Jurkat, Clone E6-1 (cell line): ENCODE results near the gene LOXL3.
"Not testable (repeated sequence)": the region's sequence is repeated elsewhere in the genome, so short reads cannot be mapped to it uniquely, and the experiment has no call there.

ENCODE experiments used
- DNase-seq: peaks from one replicate; pipeline ENCODE4 v3.0.0-alpha.2; 2011; ENCODE audit warnings: low read depth, low spot score
- H3K4me3 ChIP-seq: 2 replicates; pipeline ENCODE4 v1.5.1; 2011; ENCODE audit warnings: mild to moderate bottlenecking, low read length, control low read depth, moderate library complexity

Gene LOXL3

DNA sequence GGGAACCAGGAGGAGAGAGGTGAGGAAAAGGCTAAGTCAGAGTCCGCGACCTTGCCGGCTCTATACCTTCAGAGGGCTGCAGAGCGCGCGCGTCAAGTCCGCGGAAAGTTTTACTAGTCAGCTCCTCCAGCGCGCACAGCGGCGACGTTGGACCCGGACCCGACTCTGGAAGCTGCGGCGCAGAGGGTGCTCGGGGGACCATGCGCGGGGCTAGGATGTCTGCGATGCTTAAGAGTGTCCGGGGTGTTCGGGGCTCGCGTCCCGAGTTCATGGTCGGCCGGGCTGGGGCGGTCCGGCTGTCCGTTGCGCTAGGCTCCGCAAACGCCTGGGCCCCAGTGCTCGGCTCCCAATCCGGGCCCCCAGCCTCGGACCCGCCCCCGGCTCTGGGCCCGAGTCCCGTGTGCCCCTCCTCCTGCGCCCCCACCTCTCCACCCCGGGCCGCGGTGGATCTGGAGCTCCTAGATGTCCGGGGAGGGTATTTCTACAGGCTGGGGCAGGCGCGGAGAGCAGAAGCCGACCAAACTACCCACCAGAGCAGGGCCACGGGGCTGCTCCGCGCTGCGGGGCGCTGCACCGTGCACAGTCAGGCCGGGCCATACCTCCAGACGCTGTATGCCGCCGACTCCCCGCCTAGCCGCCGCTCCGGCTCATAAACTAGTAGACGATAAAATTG, 54.3 kb downstream of the LOXL3 start, which contains the start of gene LBX2:
Gene LBX2 (minus strand): TSS at position 337 of the 673 bp plus-strand sequence. CDS start 66 bp downstream, at position 271.
- no peak within 1 kb of the TSS for H3K4me3 ChIP-seq
- DNase-seq: no peak

DNA sequence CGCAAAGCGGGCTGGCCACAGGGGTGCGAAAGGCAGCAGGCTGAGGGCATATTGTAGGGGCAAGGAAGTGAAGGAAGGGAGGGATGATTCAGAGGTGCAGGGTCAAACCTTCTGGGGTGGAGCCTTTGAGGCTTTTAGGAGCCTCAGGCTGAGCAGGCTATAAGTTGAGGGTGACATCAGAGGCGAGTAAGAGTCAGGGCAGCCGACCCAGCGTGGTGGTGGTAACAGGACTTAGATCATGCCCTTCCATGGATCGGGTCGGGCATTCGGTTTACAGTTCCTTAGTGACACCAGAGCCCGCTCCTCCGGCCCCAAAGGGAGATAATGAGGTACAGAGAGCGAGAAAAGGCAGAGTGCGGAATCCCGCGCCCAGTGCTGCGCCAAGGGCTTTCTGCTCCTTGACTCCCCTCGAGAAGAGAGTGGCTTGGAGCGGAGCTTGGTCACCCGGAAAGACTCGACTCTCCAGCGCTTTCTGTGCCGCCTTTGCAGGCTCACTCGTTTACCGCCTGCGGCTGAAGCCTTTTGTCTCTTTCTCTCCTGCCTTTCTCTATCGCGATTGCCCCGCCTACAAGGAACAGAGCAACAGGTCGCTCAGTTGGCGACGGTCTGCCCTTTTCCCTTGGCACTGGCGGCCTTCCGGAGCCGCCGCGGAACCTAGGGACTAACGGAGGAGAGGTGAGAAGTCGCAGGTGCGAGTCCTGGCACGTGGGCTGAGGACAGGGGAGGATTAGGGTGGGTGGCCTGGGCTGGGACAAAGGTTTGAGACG, 55.1 kb downstream of the LOXL3 start:
- DNase-seq: no peak
- H3K4me3 ChIP-seq: no peak overlapping the region

DNA sequence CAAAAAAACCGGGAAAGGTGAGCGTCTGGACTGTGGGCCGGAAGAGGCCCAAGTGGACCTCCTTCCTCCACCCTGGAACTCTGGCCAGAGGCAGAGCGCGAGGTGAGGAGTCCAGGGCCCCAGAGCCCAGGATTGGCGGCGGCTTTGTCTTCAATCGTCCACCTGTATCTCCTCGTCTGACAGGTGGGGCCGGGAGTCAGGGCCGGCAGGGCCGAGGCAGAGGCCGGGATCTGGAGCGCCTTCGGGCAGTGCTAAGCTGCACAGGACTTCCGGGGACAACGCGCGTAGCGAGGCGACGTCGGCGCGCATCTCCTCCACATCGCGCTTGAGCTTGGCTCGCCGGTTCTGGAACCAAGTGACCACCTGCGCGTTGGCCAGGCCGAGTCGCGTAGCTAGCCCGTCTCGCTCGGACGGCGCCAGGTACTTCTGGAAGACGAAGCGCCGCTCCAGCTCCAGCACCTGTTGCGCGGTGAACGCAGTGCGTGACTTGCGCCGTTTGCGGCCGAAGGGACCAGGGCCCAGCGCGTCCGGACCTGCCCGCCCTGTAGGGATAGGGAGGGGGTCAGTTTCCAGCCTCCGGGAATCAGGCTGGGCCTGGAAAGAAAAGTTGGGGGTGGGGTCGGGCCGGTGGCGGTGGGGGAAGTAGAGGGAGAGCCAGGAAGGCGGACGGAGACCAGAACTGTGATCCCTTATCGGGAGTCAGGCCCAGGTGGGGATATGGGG, 55.8 kb downstream of the LOXL3 start:
- DNase-seq: no peak
- H3K4me3 ChIP-seq: no peak overlapping the region

DNA sequence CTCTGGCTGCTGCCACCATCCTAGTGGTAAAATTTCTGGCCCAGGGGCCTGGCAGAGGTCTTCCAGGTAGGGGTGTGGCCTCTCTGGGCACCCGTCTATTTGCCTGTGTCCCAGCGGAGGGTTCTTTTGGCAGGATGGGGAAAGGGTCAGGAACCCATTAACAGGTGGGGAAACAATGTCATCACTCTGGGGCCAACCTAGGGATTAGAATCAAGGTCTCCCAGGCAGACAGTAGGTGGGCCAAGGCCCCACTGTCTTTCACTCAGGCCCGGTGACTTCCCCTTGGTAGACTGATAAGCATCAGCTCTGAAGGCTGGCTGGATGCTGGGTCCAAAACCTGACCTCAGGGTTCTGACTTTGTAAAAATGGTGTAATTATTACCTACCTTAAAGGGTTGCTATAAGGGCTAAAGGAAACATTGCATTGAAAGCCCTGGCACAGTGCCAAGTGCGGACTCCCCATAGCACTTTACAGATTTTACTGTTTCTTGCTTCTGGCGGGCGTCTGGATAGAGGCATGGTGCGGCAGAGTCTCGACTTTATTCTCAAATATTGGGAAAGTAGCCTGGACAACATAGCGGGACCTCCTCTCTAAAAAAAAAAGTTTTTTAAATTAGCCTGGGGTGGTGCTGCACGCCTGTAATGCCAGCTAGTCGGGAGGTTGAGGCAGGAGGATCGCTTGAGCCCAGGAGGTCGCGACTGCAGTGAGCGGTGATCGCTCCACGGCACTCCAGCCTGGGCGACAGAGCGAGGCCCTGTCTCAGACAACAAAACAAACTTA, 56.6 kb downstream of the LOXL3 start:
- DNase-seq: no peak
- H3K4me3 ChIP-seq: no peak overlapping the region

DNA sequence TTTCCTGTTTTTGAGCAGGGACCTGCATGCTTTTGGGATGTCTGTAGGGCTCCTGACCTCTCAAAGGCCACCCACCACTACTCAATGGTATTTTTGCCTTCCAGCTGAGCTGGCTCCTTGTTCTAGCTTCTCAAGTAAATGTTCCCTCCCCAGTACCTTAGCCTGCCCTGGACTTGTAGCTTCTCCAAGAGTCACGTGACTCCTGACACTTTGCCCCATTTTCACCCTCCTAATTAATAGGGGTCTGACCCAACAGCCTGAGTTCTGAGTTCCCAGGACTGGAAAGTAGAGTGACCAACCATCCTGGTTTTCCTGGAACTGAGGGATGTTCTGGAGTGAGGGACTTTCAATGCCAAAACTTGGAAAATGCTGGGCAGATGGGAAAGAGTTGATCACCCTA, 58.3 kb downstream of the LOXL3 start:
- H3K4me3 ChIP-seq: no peak overlapping the region
- no peak for DNase-seq

DNA sequence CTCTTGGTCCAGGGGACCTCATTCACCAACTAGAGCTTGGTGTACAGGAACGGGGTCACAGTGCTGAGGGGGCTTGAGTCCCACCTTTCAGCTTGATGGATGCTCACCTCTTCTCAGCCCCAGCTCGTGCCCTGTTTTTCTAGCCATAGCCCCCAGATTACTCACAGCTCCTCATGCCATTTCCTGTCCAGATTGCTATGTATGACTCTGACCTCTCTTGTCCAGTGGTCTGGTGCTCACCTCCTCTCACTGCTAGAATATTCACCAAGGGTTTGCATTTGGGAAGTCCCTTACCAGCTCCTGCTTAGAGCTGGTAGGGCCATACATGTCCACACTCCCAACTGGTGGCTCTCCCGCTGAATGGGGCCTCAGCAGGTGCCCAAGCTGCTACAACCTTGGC, 60.2 kb downstream of the LOXL3 start:
- no peak overlapping the region for H3K4me3 ChIP-seq
- DNase-seq: no peak

DNA sequence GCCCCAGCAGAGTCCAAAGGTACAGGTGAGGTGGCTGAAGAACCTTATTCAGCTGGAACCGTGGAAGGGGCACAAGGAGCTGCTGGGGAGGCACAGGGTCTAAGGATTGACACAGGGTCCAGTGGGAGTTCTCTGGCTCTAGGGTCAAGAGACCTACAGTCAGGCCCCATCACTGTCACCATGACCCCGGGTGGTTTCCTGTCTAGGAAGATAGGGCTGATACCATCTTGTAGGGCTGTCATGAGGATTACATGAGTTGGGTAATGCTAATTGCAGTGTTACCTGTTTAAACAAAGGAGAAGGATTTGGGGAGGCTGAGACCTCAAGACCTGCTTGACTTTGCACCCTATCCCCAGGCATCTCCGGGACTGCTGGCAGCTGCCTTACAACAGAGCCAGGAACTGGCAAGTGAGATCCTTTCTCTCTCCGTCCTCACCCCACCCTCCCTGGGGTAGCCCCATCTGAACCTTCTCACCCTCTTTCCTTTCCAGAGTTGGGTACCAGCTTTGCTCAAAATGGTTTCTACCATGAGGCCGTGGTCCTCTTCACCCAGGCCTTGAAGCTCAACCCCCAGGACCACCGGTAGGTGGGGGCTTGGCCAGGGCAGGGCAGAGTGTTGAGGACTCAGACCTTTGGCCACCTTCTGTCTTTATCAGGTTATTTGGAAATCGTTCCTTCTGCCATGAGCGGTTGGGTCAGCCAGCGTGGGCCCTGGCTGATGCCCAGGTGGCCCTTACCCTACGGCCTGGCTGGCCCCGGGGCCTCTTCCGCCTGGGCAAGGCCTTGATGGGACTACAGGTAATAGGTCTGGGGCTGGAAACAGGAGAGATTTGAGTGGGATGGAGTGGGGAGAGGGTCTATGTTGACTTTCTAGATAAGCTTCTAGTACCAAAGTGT, 61.8 kb downstream of the LOXL3 start:
- no peak for DNase-seq
- no peak overlapping the region for H3K4me3 ChIP-seq

DNA sequence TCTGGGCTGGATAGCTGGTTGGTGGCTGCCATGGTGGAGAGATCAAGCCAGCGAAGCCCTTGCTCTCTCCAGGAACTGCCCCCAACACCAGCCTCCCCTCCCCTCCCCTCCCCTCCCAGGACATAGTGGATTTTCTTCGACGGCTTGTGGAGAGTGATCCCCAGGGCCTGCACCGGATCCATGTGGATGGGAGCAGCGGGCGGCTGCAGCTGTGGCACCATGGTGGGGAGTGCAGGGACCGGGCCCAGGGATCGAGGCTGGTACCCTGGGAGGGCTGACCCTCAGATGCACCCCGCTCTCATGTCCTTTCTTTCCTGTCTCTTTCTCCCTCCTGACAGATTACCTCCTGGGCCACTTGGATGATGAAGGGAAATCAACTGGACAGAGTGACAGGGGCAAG, 63.8 kb downstream of the LOXL3 start:
- no peak for DNase-seq

DNA sequence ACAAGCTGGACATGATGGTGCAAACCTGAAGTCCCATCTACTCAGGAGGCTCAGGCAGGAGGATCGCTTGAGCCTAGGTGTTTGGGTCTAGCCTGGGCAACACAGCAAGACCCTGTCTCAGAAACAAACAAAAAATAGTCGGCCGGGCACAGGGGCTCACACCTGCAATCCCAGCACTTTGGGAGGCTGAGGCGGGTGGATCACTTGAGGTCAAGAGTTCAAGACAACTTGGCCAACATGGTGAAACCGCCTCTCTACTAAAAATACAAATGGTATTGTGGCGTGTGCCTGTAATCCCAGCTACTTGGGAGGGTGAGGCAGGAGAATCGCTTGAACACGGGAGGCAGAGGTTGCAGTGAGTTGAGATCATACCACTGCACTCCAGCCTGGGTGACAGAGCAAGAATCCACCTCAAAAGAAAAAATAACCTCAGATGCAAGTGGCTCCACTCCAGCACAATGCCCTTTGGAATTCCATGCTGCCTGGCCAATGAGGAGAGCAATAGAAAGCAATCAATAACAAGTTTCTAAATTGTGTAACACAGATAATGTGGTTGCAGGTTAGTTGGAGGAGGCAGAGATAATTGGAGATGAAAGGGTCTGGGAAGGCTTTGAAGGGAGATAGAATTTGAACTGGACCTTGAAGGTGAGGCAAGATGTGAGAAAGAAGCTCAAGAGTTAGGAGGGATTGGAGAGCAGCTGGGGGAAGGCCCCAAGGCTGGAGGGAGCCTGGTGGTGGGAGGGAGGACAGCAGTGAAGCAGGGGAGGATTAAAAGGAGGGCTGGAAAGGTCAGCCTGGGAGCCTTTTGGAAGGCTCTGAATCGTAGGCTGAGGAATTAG, 64.9 kb downstream of the LOXL3 start:
- DNase-seq: no peak
- H3K4me3 ChIP-seq: no peak overlapping the region

More for the DNA sequence above, 63.8 kb downstream of the LOXL3 start:
- H3K4me3 ChIP-seq: no peak overlapping the region

DNA sequence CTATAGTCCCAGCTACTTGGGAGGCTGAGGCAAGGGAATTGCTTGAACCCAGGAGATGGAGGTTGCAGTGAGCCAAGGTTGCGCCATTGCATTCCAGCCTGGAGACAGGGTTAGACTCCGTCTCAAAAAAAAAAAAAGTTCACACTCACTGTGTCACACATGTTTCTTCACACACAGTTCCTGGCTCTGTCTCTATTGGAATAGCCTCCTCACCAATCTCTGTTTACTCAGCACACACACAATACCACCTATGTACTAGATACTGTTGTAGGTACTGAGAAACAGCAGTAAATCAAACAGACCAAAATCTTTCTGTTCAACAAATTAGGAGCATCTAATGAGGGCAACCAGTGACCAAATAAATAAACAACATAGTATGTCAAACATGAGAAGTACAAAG, 67.6 kb downstream of the LOXL3 start:
- H3K4me3 ChIP-seq: no peak overlapping the region
- DNase-seq: no peak

DNA sequence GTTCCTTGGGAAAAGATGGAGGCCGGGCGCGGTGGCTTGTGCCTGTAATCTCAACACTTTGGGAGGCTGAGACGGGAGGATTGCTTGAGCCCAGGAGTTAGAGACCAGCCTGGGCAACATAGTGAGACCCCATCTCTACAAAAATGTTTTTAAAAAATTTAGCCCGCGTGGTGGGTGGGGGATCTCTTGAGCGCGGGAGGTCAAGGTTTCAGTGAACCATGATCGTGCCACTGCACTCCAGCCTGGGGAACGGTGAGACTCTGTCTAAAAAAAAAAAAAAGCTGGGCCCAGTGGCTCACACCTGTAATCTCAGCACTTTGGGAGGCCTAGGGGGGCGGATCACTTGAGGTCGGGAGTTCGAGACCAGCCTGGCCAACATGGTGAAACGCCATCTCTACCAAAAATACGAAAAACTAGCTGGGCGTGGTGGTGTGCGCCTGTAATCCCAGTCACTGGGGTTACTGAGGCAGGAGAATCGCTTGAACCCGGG, 70.0 kb downstream of the LOXL3 start:
- peak overlapping the region; percentile 95 for H3K4me3 ChIP-seq
- DNase-seq: not testable (repeated sequence)

DNA sequence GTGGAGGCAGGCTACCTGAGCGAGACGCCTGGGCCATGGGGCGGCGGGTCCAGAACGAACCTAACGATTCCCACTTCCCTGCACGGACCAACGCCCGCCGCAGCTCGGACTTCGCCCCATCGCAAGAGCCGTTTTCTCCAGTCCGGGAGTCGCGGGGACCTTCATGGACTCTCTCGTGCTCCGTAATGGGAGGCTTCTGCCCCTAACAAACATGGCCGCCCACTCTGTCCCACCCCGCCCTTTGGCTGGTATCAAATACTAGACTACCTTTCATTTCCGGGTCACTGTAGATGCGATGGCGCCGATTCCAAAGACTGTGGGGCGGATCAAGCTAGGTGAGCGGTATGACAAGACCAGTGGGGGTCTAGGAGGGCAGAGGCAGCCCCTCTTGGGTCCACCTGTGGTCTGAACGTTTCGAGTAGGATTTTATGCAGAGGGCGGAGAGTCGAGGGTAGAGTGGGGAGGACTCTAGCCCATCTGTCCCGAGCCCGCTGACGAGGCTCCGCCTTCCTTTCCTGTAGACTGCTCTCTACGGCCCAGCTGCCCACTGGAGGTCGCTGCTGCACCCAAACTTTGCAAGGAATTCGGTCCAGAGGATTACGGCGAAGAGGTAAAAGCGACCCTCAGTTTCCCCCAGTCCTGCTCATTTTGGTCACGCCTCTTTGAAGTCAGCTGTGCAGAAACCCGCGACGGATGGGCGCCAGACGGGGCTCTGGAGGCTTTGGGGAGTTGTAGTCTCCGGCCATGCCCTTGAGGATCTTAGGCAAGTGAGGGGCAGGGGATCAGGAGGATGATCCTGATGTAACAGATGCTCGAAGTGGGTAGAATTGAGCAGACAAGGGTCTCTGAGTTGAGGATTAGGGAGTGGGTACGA, 70.7 kb downstream of the LOXL3 start, which contains the start of the genes CCDC142 and TTC31:
Gene CCDC142 (minus strand): TSS at position 198 of the 874 bp plus-strand sequence. CDS start 161 bp downstream, at position 37.
Gene TTC31 (plus strand): TSS at position 281 of the 874 bp plus-strand sequence. CDS start 15 bp downstream, at position 296.
- peak within 1 kb of the TSS; percentile 95 for H3K4me3 ChIP-seq
- peak; percentile 93 for DNase-seq
